ENCODE data around the gene PDE6B.
"Not testable (repeated sequence)": the region's sequence is repeated elsewhere in the genome, so short reads cannot be mapped to it uniquely, and the experiment has no call there.

Gene PDE6B

GRCh38 chr4:587671-588350 is 37.6 kb upstream of the PDE6B start:
- H3K27ac ChIP-seq (ENCODE audit: low read depth, low read length): no peak overlapping the region
- no peak overlapping the region for H3K4me3 ChIP-seq (ENCODE audit: low read depth, low read length)
- H3K4me1 ChIP-seq (ENCODE audit: control insufficient read depth, insufficient read depth, low read length, unreplicated experiment): no peaks in the 10 kb centered on the region
- no peak overlapping the region for H2AFZ ChIP-seq (ENCODE audit: low read length, unreplicated experiment)
- no peaks in the 10 kb centered on the region for H3K79me2 ChIP-seq (ENCODE audit: control insufficient read depth, insufficient read depth, low read length, unreplicated experiment)
- H3K36me3 ChIP-seq (ENCODE audit: insufficient read depth, low read length): no peaks in the 10 kb centered on the region
- peaks cover 42% of the 10 kb centered on the region for H3K27me3 ChIP-seq (ENCODE audit: insufficient read depth, low read length)

DNA sequence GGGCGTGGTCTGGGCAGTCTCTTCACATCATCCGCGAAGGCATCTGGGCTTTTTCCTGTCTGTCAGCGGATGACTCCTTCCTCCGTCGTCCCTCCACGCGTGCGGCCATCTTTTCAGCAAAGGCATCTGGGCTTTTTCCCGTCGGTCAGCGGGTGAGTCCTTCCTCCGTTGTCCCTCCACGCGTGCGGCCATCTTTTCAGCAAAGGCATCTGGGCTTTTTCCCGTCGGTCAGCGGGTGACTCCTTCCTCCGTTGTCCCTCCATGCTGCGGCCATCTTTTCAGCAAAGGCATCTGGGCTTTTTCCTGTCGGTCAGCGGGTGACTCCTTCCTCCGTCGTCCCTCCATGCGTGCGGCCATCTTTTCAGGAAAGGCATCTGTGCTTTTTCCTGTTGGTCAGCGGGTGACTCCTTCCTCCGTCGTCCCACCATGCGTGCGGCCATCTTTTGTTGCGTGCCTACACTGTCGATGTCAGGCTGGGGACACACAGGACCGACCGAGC is 37.0 kb upstream of the PDE6B start:
- no peak overlapping the region for H3K27ac ChIP-seq (ENCODE audit: low read depth, low read length)

GRCh38 chr4:589219-589963 is 36.0 kb upstream of the PDE6B start:
- H3K4me3 ChIP-seq (ENCODE audit: low read depth, low read length): no peak overlapping the region
- H2AFZ ChIP-seq (ENCODE audit: low read length, unreplicated experiment): no peak overlapping the region
- H3K4me1 ChIP-seq (ENCODE audit: control insufficient read depth, insufficient read depth, low read length, unreplicated experiment): no peaks in the 10 kb centered on the region
- H3K36me3 ChIP-seq (ENCODE audit: insufficient read depth, low read length): no peaks in the 10 kb centered on the region
- H3K79me2 ChIP-seq (ENCODE audit: control insufficient read depth, insufficient read depth, low read length, unreplicated experiment): no peaks in the 10 kb centered on the region
- H3K27ac ChIP-seq (ENCODE audit: low read depth, low read length): no peak overlapping the region
- H3K27me3 ChIP-seq (ENCODE audit: insufficient read depth, low read length): peaks cover 52% of the 10 kb centered on the region

More for the DNA sequence above, 37.0 kb upstream of the PDE6B start:
- Histone ChIP-seq H3K27me3 (ENCODE audit: insufficient read depth, low read length) (peaks cover 48% of the 10 kb centered on the region), H3K4me3 (ENCODE audit: low read depth, low read length) (no peak overlapping the region), H3K36me3 (ENCODE audit: insufficient read depth, low read length) (no peaks in the 10 kb centered on the region), H2AFZ (ENCODE audit: low read length, unreplicated experiment) (no peak overlapping the region), H3K79me2 (ENCODE audit: control insufficient read depth, insufficient read depth, low read length, unreplicated experiment) (no peaks in the 10 kb centered on the region), H3K4me1 (ENCODE audit: control insufficient read depth, insufficient read depth, low read length, unreplicated experiment) (no peaks in the 10 kb centered on the region)

- H3K4me1 ChIP-seq (ENCODE audit: control insufficient read depth, insufficient read depth, low read length, unreplicated experiment): no peaks in the 10 kb centered on the region
- H3K36me3 ChIP-seq (ENCODE audit: insufficient read depth, low read length): no peaks in the 10 kb centered on the region
- H3K79me2 ChIP-seq (ENCODE audit: control insufficient read depth, insufficient read depth, low read length, unreplicated experiment): no peaks in the 10 kb centered on the region
- H3K27ac ChIP-seq (ENCODE audit: low read depth, low read length): no peak overlapping the region
- H2AFZ ChIP-seq (ENCODE audit: low read length, unreplicated experiment): no peak overlapping the region
- peaks cover 58% of the 10 kb centered on the region for H3K27me3 ChIP-seq (ENCODE audit: insufficient read depth, low read length)
- no peak overlapping the region for H3K4me3 ChIP-seq (ENCODE audit: low read depth, low read length)
Measured at GRCh38 chr4:590313-590841, 35.0 kb upstream of the PDE6B start.

DNA sequence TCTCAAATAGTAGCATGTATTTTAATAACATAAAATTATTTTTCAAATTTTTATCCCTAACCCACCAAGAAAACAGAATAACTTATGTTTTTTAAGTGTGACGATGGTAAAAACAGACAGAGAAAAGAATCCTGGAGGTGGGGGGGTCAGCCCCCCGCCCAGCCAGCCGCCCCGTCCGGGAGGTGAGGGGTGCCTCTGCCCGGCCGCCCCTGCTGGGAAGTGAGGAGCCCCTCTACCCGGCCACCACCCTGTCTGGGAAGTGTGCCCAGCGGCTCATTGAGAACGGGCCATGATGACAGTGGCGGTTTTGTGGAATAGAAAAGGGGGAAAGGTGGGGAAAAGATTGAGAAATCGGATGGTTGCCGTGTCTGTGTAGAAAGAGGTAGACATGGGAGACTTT is 33.2 kb upstream of the PDE6B start:
- H3K79me2 ChIP-seq (ENCODE audit: control insufficient read depth, insufficient read depth, low read length, unreplicated experiment); H3K36me3 ChIP-seq (ENCODE audit: insufficient read depth, low read length); H2AFZ ChIP-seq (ENCODE audit: low read length, unreplicated experiment); H3K4me1 ChIP-seq (ENCODE audit: control insufficient read depth, insufficient read depth, low read length, unreplicated experiment); H3K4me3 ChIP-seq (ENCODE audit: low read depth, low read length); H3K27ac ChIP-seq (ENCODE audit: low read depth, low read length): not testable (repeated sequence)
- peaks cover 55% of the 10 kb centered on the region; the same call in 1 of the 2 replicates for H3K27me3 ChIP-seq (ENCODE audit: insufficient read depth, low read length)

GRCh38 chr4:592825-593520 is 32.4 kb upstream of the PDE6B start:
- Histone ChIP-seq H3K36me3 (ENCODE audit: insufficient read depth, low read length) (no peaks in the 10 kb centered on the region), H3K27me3 (ENCODE audit: insufficient read depth, low read length) (peaks cover 53% of the 10 kb centered on the region; the same call in 1 of the 2 replicates), H3K27ac (ENCODE audit: low read depth, low read length) (no peak overlapping the region), H3K79me2 (ENCODE audit: control insufficient read depth, insufficient read depth, low read length, unreplicated experiment) (no peaks in the 10 kb centered on the region), H2AFZ (ENCODE audit: low read length, unreplicated experiment) (no peak overlapping the region), H3K4me3 (ENCODE audit: low read depth, low read length) (no peak overlapping the region), H3K4me1 (ENCODE audit: control insufficient read depth, insufficient read depth, low read length, unreplicated experiment) (no peaks in the 10 kb centered on the region)

- Histone ChIP-seq H2AFZ (ENCODE audit: low read length, unreplicated experiment) (no peak overlapping the region), H3K27me3 (ENCODE audit: insufficient read depth, low read length) (peaks cover 61% of the 10 kb centered on the region; the same call in 1 of the 2 replicates), H3K4me3 (ENCODE audit: low read depth, low read length) (no peak overlapping the region), H3K79me2 (ENCODE audit: control insufficient read depth, insufficient read depth, low read length, unreplicated experiment) (no peaks in the 10 kb centered on the region), H3K27ac (ENCODE audit: low read depth, low read length) (no peak overlapping the region), H3K4me1 (ENCODE audit: control insufficient read depth, insufficient read depth, low read length, unreplicated experiment) (no peaks in the 10 kb centered on the region), H3K36me3 (ENCODE audit: insufficient read depth, low read length) (no peaks in the 10 kb centered on the region)
Measured at GRCh38 chr4:598925-599324, 26.4 kb upstream of the PDE6B start.

DNA sequence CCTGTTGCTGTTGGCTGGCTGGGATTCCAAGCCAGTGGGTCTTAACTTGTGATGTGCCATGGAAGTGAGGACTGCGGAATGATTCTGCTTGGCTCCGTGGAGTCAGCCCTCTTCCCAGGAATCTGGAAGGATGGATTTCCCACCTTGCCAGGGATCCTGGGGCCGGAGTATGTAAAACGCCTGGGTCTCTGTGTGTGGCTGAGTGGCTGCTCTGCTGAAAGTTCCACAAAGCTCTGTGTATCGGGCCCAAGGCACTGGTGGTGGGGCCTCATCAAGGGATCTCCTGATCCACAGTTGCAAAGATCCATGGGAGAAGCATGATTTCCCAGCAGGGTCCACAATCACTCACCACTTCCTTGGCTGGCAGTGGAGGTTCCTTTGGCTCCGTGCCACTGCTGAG is 25.2 kb upstream of the PDE6B start:
- Histone ChIP-seq H3K27ac (ENCODE audit: low read depth, low read length) (no peak overlapping the region), H3K36me3 (ENCODE audit: insufficient read depth, low read length) (no peaks in the 10 kb centered on the region), H3K4me1 (ENCODE audit: control insufficient read depth, insufficient read depth, low read length, unreplicated experiment) (no peaks in the 10 kb centered on the region), H3K79me2 (ENCODE audit: control insufficient read depth, insufficient read depth, low read length, unreplicated experiment) (no peaks in the 10 kb centered on the region), H3K27me3 (ENCODE audit: insufficient read depth, low read length) (peaks cover 53% of the 10 kb centered on the region; the same call in 1 of the 2 replicates), H3K4me3 (ENCODE audit: low read depth, low read length) (no peak overlapping the region), H2AFZ (ENCODE audit: low read length, unreplicated experiment) (no peak overlapping the region)

DNA sequence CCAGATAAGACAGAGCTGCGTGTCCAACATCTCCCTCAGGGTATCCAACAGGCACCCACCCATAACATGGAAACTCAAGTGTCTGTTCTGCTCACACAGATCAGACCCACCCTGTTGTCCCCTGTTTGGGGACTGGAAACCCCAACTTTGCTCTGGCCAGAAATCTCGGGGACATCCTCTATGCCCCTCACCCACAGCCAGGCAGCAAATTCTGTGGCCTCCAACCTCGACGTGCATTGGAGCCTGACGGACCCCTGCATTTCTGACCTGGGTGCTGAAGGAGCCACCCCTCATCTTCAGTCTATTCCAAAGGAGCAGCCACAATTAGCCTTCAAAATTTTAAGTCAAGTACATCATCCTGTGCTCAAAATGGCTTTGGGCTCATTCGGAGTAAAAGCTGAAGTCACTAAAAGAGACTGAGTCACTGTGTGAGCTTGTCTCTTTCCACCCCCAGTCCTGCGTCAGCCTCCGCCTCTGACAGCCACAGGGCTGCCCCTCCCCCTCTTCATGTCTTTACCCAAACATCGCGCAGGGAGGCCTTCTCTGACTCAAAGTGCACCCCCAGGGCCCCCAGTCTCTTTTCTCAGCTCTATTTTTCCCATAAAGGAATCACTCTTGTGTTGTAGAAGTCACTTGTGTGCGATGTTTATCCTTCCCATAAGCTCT is 24.4 kb upstream of the PDE6B start:
- Histone ChIP-seq H3K36me3 (ENCODE audit: insufficient read depth, low read length) (no peaks in the 10 kb centered on the region), H3K27me3 (ENCODE audit: insufficient read depth, low read length) (peaks cover 48% of the 10 kb centered on the region; the same call in 1 of the 2 replicates), H2AFZ (ENCODE audit: low read length, unreplicated experiment) (no peak overlapping the region), H3K4me1 (ENCODE audit: control insufficient read depth, insufficient read depth, low read length, unreplicated experiment) (no peaks in the 10 kb centered on the region), H3K27ac (ENCODE audit: low read depth, low read length) (no peak overlapping the region), H3K79me2 (ENCODE audit: control insufficient read depth, insufficient read depth, low read length, unreplicated experiment) (no peaks in the 10 kb centered on the region), H3K4me3 (ENCODE audit: low read depth, low read length) (no peak overlapping the region)
